NK-92 treated with Interleukin-12 subunit alpha and Interleukin-12 subunit beta, amount 100 ng/mL, for 24 hours (cell line): ENCODE measurements around the gene RANGAP1.

Experiments used
- DNase-seq: peaks from one replicate; lab custom pipeline; 2025; lab: John Stamatoyannopoulos, UW

Gene RANGAP1

GRCh38 chr22:41197038-41197972 is 88.7 kb downstream of the RANGAP1 start:
- peak; percentile 46 for DNase-seq
